Measurements from ENCODE around the gene FAM3D.

DNA sequence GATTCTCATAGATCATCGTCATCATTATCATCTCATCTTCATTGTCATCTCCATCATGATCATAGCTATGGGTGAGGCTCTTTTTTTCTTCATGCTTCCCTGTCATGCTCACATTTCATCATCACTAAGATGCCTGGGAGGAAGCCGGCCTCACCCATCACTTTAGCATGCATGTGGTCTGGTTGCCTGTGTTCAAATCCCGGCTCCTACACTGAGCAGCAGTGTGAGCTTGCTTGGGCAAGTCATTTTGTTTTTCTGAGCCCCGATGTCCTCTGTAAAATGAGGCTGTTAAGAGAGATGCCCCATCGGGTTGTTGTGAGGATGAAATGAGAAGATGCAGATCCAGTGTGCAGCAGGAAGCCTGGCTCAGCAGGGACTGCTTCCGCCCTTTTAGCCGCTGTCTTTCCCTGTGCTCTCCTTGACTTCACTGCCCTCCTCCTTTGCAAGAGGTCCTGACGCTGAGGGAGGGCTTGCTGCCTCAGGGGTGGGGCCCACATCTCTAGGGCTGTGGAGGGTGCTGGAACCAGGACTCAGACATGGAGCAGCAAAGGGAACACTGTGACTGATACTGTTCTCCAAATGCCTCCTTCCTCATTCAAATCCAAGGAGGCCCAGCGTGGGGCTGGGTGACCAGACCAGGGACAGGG lies 14.4 kb upstream of the FAM3D start:
- TF ChIP-seq, protein P1, sequence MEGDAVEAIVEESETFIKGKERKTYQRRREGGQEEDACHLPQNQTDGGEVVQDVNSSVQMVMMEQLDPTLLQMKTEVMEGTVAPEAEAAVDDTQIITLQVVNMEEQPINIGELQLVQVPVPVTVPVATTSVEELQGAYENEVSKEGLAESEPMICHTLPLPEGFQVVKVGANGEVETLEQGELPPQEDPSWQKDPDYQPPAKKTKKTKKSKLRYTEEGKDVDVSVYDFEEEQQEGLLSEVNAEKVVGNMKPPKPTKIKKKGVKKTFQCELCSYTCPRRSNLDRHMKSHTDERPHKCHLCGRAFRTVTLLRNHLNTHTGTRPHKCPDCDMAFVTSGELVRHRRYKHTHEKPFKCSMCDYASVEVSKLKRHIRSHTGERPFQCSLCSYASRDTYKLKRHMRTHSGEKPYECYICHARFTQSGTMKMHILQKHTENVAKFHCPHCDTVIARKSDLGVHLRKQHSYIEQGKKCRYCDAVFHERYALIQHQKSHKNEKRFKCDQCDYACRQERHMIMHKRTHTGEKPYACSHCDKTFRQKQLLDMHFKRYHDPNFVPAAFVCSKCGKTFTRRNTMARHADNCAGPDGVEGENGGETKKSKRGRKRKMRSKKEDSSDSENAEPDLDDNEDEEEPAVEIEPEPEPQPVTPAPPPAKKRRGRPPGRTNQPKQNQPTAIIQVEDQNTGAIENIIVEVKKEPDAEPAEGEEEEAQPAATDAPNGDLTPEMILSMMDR (IDR thresholded peaks at IDR 0.05): no peak
- no peak for TF ChIP-seq EP300 (IDR thresholded peaks at IDR 0.05)
- TF ChIP-seq POLR2A (IDR thresholded peaks at IDR 0.05): no peak
